MCF 10A (cell line): ENCODE results near the gene IVL. TPM values are rescaled to one million over a fixed set of nuclear protein-coding genes. Genes with fewer than 3 reads are reported as not detected.

Source experiments
- BruUV-seq: library from RNA; stranded (reverse); fragments of 400-500 nt; replicated peaks from 2 replicates; lab custom pipeline; 2021; lab: Mats Ljungman, UMichigan
- CTCF ChIA-PET: fragments of 300-600 bp; sonication (Branson Sonifier 250); formaldehyde crosslinking; extraction: SDS; loops from one replicate; lab custom pipeline; 2021; ENCODE audit warnings: antibody characterized with exemption, inconsistent platforms; lab: Yijun Ruan, JAX
- POLR2A ChIA-PET: fragments of 300-600, 350-650 bp; sonication (Branson Sonifier 250); formaldehyde crosslinking; extraction: SDS; loops from one replicate; lab custom pipeline; 2020; ENCODE audit warnings: antibody characterized with exemption, inconsistent platforms; lab: Yijun Ruan, JAX
- DNase-seq: peaks from one replicate; pipeline ENCODE4 v3.0.0-alpha.2; 2018; ENCODE audit not compliant: unreplicated experiment
- H3K27ac Mint-ChIP-seq: one replicate; pipeline ENCODE4 v1.8.0; 2022; ENCODE audit warnings: mild to moderate bottlenecking, low read depth, mixed read lengths; ENCODE audit not compliant: unreplicated experiment
- H3K27me3 Mint-ChIP-seq: one replicate; pipeline ENCODE4 v1.8.0; 2022; ENCODE audit warnings: mixed read lengths; ENCODE audit not compliant: insufficient read depth, unreplicated experiment
- H3K36me3 Mint-ChIP-seq: one replicate; pipeline ENCODE4 v1.8.0; 2022; ENCODE audit warnings: mild to moderate bottlenecking, moderate library complexity, mixed read lengths; ENCODE audit not compliant: insufficient read depth, unreplicated experiment
- H3K4me1 Mint-ChIP-seq: one replicate; pipeline ENCODE4 v1.8.0; 2022; ENCODE audit warnings: mixed read lengths; ENCODE audit not compliant: insufficient read depth, unreplicated experiment
- H3K4me3 Mint-ChIP-seq: one replicate; pipeline ENCODE4 v1.8.0; 2022; ENCODE audit warnings: mild to moderate bottlenecking, moderate library complexity, mixed read lengths; ENCODE audit not compliant: unreplicated experiment
- H3K9me3 Mint-ChIP-seq: one replicate; pipeline ENCODE4 v1.8.0; 2022; ENCODE audit warnings: mixed read lengths; ENCODE audit not compliant: unreplicated experiment
- intact Hi-C: fragments of 100-400 bp; cut with micrococcal nuclease; formaldehyde crosslinking; loops from 2 replicates; pipeline ENCODE4 v1.14.1; 2022
- total RNA-seq: library from RNA; stranded (reverse); gene quantifications from 2 replicates; pipeline ENCODE4 v1.2.3, GENCODE V29; 2022
- TF ChIP-seq, protein P1 (sequence below): fragments of 200-600 bp; IDR thresholded peaks from one replicate; pipeline ENCODE4 v1.8.0; 2022; ENCODE audit warnings: antibody characterized with exemption, mild to moderate bottlenecking; ENCODE audit not compliant: unreplicated experiment

The IVL gene
- total RNA-seq, 1 experiment from 2014 or later = 0.33 TPM

DNA sequence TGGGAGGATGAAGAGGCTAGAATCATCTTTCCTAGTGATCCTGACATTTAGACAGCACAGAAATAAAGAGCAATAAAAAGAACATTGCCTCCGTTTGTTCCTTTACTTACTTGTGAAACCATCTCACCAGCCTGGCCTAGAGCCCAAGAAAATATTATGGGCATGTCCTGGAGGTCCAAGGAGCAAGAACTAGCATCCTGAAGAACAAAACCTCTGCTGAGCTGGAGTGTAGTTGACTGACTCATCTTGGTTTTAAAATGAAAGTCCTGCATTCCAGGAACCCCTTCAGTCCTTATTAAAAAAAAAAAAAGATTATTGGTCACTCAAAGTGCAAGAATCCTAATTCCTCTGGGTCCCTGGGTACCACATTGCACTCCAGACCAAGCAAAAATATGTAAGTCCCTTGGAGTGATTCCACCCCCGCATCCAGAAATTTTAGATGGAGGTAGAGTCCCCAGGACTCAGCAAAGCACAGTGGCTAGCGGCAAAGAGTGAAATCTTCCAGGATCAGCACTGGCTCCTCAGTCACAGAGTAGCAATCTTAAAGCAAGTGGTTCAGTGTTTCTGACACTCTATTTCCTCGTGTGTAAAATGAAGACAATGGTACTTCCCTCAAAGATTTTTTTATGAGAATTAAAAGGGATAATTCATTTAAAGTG is 23.3 kb upstream of the IVL start:
- Mint-ChIP-seq H3K36me3 (no peaks in the 10 kb centered on the region), H3K4me1 (peaks cover 60% of the 10 kb centered on the region), H3K27me3 (no peaks in the 10 kb centered on the region), H3K9me3 (no peaks in the 10 kb centered on the region), H3K4me3 (no peak overlapping the region), H3K27ac (peak overlapping the region; percentile 25)
- peak; percentile 90 for DNase-seq
- TF ChIP-seq, protein P1, sequence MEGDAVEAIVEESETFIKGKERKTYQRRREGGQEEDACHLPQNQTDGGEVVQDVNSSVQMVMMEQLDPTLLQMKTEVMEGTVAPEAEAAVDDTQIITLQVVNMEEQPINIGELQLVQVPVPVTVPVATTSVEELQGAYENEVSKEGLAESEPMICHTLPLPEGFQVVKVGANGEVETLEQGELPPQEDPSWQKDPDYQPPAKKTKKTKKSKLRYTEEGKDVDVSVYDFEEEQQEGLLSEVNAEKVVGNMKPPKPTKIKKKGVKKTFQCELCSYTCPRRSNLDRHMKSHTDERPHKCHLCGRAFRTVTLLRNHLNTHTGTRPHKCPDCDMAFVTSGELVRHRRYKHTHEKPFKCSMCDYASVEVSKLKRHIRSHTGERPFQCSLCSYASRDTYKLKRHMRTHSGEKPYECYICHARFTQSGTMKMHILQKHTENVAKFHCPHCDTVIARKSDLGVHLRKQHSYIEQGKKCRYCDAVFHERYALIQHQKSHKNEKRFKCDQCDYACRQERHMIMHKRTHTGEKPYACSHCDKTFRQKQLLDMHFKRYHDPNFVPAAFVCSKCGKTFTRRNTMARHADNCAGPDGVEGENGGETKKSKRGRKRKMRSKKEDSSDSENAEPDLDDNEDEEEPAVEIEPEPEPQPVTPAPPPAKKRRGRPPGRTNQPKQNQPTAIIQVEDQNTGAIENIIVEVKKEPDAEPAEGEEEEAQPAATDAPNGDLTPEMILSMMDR = no peak
- intact Hi-C loops = no loop called here
- BruUV-seq = no TSS peak
- ChIA-PET CTCF (interaction anchor here (1.9 to 5.0 kb wide), 3 partner anchors 13 to 308 kb away, joined by 6 to 37 read pairs (median 23); no protein-coding TSS in a partner anchor), POLR2A (interaction anchor here (0.7 to 1.3 kb wide), 3 partner anchors 11 to 148 kb away, joined by 3 to 4 read pairs (median 4); partner anchors contain the start of gene IVL)

DNA sequence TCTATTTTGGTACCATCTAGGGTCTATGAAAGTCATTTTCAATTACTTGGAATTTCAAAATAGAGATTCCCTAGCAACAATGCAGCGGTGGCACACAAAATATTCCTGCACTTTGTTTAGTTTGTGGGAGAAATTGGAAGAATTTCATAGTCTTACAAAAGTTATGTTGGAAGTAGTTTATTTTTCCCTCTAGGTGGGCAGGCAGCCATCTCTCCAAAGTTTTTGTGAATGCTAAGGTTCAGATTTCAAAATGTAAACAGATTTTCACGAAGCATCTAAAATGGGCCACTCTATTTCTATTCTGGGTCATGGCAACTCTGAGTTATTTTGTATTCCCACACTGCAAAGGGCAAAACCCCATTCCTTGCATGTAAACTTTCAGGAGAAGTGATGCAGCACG is 22.3 kb upstream of the IVL start:
- POLR2A ChIA-PET = interaction anchor here (1.4 kb wide), 1 partner anchor 22 kb away, joined by 4 read pairs; the partner anchor contains the start of gene IVL
- Mint-ChIP-seq H3K27me3 (no peaks in the 10 kb centered on the region), H3K36me3 (no peaks in the 10 kb centered on the region), H3K9me3 (no peaks in the 10 kb centered on the region), H3K4me1 (peaks cover 55% of the 10 kb centered on the region), H3K27ac (no peak overlapping the region), H3K4me3 (no peak overlapping the region)
- intact Hi-C loops = no loop called here
- DNase-seq = no peak
- TF ChIP-seq, protein P1 = no peak
- BruUV-seq = no TSS peak
- CTCF ChIA-PET = interaction anchor here (0.7 to 5.0 kb wide), 6 partner anchors 14 to 822 kb away, joined by 3 to 37 read pairs (median 4); no protein-coding TSS in a partner anchor

DNA sequence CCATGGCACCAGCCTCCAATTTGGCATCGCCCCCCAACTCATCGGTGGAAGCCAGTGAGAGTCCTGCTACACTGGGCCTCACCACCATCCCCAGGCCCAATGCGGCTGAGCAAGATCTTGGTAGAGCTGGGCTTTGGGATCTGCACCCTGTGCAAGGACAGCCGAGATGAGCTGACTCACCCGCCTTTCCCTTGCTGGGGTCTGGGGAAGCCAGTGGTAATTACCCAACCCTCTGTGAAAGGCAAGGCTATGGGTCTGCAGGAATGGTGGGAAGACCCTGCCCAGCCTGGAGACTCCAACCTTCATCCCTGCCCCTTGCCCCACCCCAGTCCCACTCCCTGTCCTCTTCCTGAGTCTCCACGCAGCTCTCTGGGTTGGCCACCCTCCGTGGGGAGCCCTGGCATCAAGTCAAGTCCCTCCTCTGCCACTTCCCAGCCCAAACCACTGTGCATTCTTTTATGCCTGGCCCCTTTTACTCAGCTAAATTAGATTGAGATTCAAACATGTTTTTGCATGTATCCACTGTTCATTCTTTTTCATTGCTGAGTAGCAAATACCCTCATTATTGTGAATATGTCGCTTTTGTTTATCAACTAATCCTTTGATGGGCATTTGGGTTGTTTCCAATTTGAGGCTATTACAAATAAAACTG is 21.5 kb upstream of the IVL start:
- intact Hi-C loops = no loop called here
- TF ChIP-seq, protein P1 = no peak
- peak; percentile 58 for DNase-seq
- H3K4me3 Mint-ChIP-seq = no peak overlapping the region
- H3K36me3 Mint-ChIP-seq = no peaks in the 10 kb centered on the region
- no TSS peak for BruUV-seq
- POLR2A ChIA-PET = interaction anchor here (0.6 to 2.2 kb wide), 3 partner anchors 8 to 21 kb away, joined by 3 to 7 read pairs (median 4); partner anchors contain the start of genes IVL and SMCP
- H3K27ac Mint-ChIP-seq = peak overlapping the region; percentile 40
- H3K27me3 Mint-ChIP-seq = no peaks in the 10 kb centered on the region
- H3K9me3 Mint-ChIP-seq = no peaks in the 10 kb centered on the region
- H3K4me1 Mint-ChIP-seq = peaks cover 55% of the 10 kb centered on the region
- CTCF ChIA-PET = interaction anchor here (0.6 to 4.0 kb wide), 7 partner anchors 15 to 823 kb away, joined by 3 to 35 read pairs (median 4); no protein-coding TSS in a partner anchor

- Mint-ChIP-seq H3K27me3 (no peaks in the 10 kb centered on the region), H3K27ac (no peak overlapping the region), H3K4me3 (no peak overlapping the region), H3K9me3 (no peaks in the 10 kb centered on the region), H3K36me3 (no peaks in the 10 kb centered on the region), H3K4me1 (peaks cover 54% of the 10 kb centered on the region)
- TF ChIP-seq, protein P1 = no peak
- no TSS peak for BruUV-seq
- POLR2A ChIA-PET = interaction anchor here (0.6 to 2.2 kb wide), 4 partner anchors 10 to 308 kb away, joined by 3 to 7 read pairs (median 3); partner anchors contain the start of gene SMCP
- no peak for DNase-seq
- CTCF ChIA-PET = interaction anchor here (0.6 to 4.0 kb wide), 8 partner anchors 10 to 464 kb away, joined by 3 to 35 read pairs (median 4); partner anchors contain the start of gene SMCP
- intact Hi-C loops = no loop called here
Measured at GRCh38 chr1:152888126-152888525, 20.2 kb upstream of the IVL start.
